BE2C (cell line): ENCODE measurements around the gene SPINK8.
A peak's percentile ranks its signal among the peaks of the same experiment; 100 is the strongest.
"Not testable (repeated sequence)": the region's sequence is repeated elsewhere in the genome, so short reads cannot be mapped to it uniquely, and the experiment has no call there.

Experiments
- DNase-seq: peaks from one replicate; pipeline ENCODE4 v3.0.0-alpha.2; 2020
- H3K27me3 ChIP-seq: fragments of 250-450 bp; sonication (Bioruptor Pico); 2 replicates; pipeline ENCODE4 v1.5.1; 2020; ENCODE audit warnings: mild to moderate bottlenecking
- H3K36me3 ChIP-seq: fragments of 250-450 bp; sonication (Bioruptor Pico); 2 replicates; pipeline ENCODE4 v1.5.1; 2020; ENCODE audit warnings: mild to moderate bottlenecking
- H3K4me1 ChIP-seq: fragments of 250-450 bp; sonication (Bioruptor Pico); 2 replicates; pipeline ENCODE4 v1.5.1; 2020
- H3K4me3 ChIP-seq: 2 replicates; pipeline ENCODE4 v1.5.1; 2011; ENCODE audit warnings: low read depth, low read length
- H3K9me3 ChIP-seq: fragments of 250-450 bp; sonication (Bioruptor Pico); 2 replicates; pipeline ENCODE4 v1.5.1; 2020
- CTCF ChIP-seq: IDR thresholded peaks from 2 replicates; pipeline ENCODE4 v1.5.1; 2012; ENCODE audit warnings: mild to moderate bottlenecking, low read depth, low read length

The SPINK8 gene

GRCh38 chr3:48347500-48347899, 14.0 kb upstream of the SPINK8 start:
- no peaks in the 10 kb centered on the region for H3K9me3 ChIP-seq
- H3K27me3 ChIP-seq = no peaks in the 10 kb centered on the region
- H3K36me3 ChIP-seq = no peaks in the 10 kb centered on the region
- peak; percentile 34 for DNase-seq
- H3K4me3 ChIP-seq = no peak overlapping the region
- no peak for TF ChIP-seq CTCF
- H3K4me1 ChIP-seq = peaks cover 13% of the 10 kb centered on the region

- DNase-seq = no peak
- no peaks in the 10 kb centered on the region for H3K9me3 ChIP-seq
- H3K36me3 ChIP-seq = no peaks in the 10 kb centered on the region
- H3K27me3 ChIP-seq = no peaks in the 10 kb centered on the region
- no peak for TF ChIP-seq CTCF
- peaks cover 5% of the 10 kb centered on the region; the same call in 1 of the 2 replicates for H3K4me1 ChIP-seq
- no peak overlapping the region for H3K4me3 ChIP-seq
Observed at GRCh38 chr3:48345946-48346572, 12.6 kb upstream of the SPINK8 start.

GRCh38 chr3:48344867-48345507, 11.5 kb upstream of the SPINK8 start:
- no peak for DNase-seq
- no peak for TF ChIP-seq CTCF
- Histone ChIP-seq H3K9me3 (no peaks in the 10 kb centered on the region), H3K27me3 (no peaks in the 10 kb centered on the region), H3K4me1 (peaks cover 5% of the 10 kb centered on the region; the same call in 1 of the 2 replicates), H3K36me3 (no peaks in the 10 kb centered on the region), H3K4me3 (no peak overlapping the region)

- no peak for DNase-seq
- no peaks in the 10 kb centered on the region for H3K27me3 ChIP-seq
- H3K4me3 ChIP-seq = no peak overlapping the region
- no peaks in the 10 kb centered on the region for H3K36me3 ChIP-seq
- no peak for TF ChIP-seq CTCF
- no peaks in the 10 kb centered on the region for H3K9me3 ChIP-seq
- peaks cover 5% of the 10 kb centered on the region; the same call in 1 of the 2 replicates for H3K4me1 ChIP-seq
Observed at GRCh38 chr3:48343432-48343831, 10.0 kb upstream of the SPINK8 start.

- DNase-seq = no peak
Observed at GRCh38 chr3:48338635-48339034, 5.2 kb upstream of the SPINK8 start.

GRCh38 chr3:48337536-48337935, 4.1 kb upstream of the SPINK8 start:
- H3K4me3 ChIP-seq, DNase-seq, H3K9me3 ChIP-seq, H3K4me1 ChIP-seq, H3K36me3 ChIP-seq, H3K27me3 ChIP-seq: not testable (repeated sequence)

More at GRCh38 chr3:48338635-48339034, 5.2 kb upstream of the SPINK8 start:
- Histone ChIP-seq H3K4me3 (no peak overlapping the region), H3K27me3 (no peaks in the 10 kb centered on the region), H3K36me3 (no peaks in the 10 kb centered on the region), H3K9me3 (no peaks in the 10 kb centered on the region), H3K4me1 (no peaks in the 10 kb centered on the region)
- no peak for TF ChIP-seq CTCF

GRCh38 chr3:48335286-48335685, 1.8 kb upstream of the SPINK8 start:
- not testable (repeated sequence) for H3K36me3 ChIP-seq, H3K27me3 ChIP-seq, H3K9me3 ChIP-seq, H3K4me1 ChIP-seq, H3K4me3 ChIP-seq, DNase-seq
